Stimulated activated CD4-positive, alpha-beta T cell treated with anti-CD3 and anti-CD28 coated beads, Interleukin-2, amount 100 ng/mL, for 48 hours (primary cell): ENCODE data around the gene PBX3.

Experiments used
- DNase-seq, 2 donors: peaks; one replicate each; pipeline ENCODE4 v3.0.0-alpha.2; 2020

Gene PBX3

DNA sequence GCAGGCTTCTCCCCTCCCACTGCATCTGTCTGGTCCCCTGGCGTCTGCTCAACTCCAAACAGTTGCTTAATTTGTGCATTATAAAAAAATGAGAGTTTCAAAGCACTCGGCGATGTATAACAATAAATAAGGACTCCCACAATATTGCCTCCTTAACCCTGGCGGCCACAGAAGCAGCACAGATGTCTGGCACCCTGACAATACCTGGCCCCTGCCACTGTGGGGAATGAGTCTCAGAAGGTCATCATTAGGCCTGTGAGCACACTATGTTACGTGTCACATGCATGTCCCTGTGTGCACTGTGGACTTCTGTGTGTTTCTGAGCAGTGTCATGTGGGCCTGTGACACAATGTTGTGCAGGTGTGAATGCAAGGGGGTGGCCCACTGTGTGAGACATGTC, 236.5 kb downstream of the PBX3 start:
- no peak for DNase-seq

- DNase-seq, result no peak
Observed at GRCh38 chr9:125984461-125984860, 237.3 kb downstream of the PBX3 start.

- no peak for DNase-seq
Observed at GRCh38 chr9:125985142-125985997, 238.2 kb downstream of the PBX3 start.

DNA sequence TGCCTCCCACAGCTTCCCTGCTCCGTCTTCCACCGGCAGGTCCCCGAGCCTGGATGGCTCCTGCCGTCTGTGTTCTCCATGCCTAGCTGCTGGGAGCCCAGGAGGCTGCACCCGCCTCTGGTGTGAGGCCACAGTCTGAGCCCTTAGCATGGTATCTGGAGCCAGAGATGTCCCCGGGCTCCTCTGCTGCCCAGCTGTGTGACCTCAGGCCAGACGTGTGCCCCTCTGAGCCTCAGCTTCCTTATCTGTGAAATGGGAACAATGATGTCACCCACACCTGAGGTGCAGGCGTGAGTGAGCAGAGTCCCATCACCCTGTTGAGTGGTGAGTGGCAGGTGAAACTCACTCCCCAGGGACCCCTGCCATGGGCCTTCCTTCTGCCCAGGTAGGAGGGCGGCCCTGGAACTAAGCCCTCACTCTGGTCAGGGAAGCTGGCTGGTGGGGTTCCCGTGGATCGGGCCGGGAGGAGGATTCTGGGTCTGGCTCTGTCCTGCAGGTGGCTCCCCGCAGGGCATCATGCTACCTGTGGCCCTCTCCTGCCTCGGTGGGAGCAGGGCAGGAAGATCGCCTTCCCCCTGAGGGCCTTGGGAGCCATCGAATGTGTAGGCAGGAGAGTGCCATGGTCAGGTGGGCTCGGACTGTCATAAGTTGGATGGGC, 239.0 kb downstream of the PBX3 start:
- no peak for DNase-seq

DNA sequence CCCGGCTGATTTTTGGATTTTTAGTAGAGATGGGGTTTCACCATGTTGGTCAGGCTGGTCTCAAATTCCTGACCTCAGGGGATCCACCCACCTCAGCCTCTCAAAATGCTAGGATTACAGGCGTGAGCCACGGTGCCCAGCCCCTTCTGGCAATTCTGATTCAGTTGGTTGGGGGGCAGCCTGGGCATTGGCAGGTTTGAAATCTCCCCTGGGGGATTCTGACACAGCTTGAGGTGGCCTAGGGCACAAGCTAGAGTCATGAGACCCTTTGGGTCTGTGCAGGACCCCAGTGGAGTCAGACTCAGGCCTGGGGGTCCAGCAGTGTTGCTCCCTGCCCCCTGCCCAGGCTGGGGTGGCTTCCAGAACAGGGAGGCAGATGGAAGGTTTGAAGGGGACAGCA, 239.8 kb downstream of the PBX3 start:
- DNase-seq, result no peak

GRCh38 chr9:125987420-125987819, 240.2 kb downstream of the PBX3 start:
- no peak for DNase-seq

GRCh38 chr9:125988479-125989050, 241.4 kb downstream of the PBX3 start:
- DNase-seq, result no peak

- no peak for DNase-seq
Observed at GRCh38 chr9:125989090-125989501, 241.9 kb downstream of the PBX3 start.

GRCh38 chr9:125989524-125990180, 242.5 kb downstream of the PBX3 start:
- DNase-seq, result no peak

DNA sequence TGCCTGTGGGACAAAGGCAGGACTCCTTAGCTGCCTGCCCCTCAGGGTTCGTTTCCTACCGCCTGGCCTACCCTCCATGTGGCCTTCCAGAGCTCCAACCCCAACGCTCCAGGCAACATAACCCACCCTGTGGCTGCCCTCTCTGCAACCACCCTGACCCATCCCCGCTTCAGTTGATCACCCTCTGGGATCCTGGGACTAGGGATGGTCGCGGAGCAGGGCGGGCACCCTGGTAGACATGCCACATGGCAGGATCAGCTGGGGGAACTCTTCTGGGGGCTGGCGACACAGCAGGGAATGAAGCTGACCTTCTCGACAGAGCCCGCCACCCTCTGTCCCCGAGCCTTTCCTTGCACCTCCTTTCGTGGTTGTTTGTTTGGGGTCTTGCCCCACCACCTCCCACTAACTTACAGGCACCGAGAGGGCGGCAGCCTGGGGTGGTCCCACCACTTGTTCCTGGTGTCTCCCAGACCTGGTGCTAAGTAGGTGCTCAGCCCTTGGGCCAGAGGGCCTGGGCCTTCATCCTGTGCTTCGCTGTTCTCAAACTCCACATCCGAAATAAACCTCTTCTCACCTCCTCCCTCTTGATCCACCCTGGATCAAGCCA, 243.1 kb downstream of the PBX3 start:
- no peak for DNase-seq

DNA sequence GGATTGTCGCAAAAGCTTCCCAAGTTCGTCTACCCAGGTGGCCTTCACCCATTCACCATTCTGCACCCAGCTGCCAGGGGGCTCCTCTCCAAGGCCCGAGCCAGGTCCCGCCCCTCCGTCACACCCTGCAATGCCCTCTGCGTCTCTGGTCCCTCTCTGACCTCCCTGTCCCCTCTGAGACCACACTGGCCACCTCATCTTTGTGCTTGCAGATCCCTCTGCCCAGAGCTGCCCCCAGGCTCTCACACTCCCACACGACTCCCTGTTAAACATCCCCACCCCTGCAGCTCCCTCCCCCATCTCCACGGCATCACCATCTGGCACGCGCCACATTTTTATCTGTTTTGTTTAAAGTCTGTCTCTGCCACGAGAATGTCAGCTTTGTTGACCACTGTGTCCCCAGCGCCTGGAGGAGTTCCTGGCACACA, 243.6 kb downstream of the PBX3 start:
- no peak for DNase-seq

- no peak for DNase-seq
Observed at GRCh38 chr9:125991886-125992529, 244.8 kb downstream of the PBX3 start.

DNA sequence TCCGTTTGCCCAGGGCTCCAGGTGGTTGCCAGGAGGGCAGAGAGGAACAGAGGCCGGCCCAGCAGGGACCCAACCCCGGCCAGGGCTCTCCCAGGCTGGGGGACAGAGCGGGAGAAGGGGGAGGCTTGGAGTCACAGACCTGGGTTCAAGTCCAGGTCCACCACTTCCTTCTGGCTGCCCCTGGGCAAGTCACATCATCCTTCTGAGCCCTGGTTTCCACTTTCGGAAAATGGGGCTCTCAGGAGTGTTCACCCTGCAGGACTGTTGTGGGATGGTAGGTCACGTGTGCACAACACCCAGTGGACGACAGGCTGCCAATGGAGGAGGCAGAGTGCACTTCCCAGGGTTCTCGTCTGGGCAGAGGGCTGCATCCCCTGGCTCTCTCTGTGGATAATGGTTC, 245.4 kb downstream of the PBX3 start:
- DNase-seq, result no peak

- DNase-seq, result no peak
Observed at GRCh38 chr9:125993466-125993865, 246.3 kb downstream of the PBX3 start.

DNA sequence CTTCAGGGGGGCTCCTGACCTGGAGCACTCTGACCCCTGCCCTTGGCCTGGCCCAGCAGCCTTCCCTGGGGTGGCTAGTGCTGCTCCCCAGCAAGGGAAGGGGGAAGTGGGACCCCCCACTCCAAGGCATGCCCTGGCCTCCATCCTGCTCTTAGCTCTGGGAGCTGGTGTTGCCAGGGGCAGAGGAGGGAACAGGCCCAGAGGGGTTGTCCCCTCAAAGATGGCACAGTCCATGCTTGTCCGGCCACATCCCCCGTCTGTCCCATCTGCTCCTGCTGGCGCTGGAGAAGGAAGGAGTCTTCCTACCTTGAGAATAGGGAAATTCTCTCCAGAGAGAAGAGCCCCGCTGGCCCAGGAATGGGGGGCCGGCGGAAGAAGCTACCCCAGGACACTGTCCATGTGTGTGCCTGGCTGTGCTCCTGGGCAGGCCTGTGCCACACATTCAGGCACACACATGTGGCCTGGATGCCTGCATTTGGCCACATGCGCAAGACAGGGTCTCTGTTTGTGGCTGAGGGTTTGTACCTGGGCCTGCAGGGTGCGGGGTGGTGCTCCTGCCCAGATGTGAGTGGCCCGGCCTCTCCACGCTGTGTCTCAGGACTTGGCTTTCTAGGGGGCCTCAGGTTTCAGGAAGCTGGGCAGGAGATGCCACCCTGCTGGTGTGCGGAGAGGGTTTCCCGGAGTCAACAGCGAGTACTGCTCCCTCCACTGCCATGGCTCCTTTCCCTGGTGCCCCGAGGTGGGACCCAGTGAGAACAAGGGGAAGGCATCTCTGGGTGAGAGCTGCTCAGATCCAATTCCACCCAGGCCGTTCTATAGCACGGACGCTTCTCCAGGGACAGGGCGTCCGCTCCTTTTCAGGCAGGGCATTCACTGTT, 247.1 kb downstream of the PBX3 start:
- DNase-seq, result no peak

- DNase-seq, result no peak
Observed at GRCh38 chr9:125995006-125995405, 247.8 kb downstream of the PBX3 start.

DNA sequence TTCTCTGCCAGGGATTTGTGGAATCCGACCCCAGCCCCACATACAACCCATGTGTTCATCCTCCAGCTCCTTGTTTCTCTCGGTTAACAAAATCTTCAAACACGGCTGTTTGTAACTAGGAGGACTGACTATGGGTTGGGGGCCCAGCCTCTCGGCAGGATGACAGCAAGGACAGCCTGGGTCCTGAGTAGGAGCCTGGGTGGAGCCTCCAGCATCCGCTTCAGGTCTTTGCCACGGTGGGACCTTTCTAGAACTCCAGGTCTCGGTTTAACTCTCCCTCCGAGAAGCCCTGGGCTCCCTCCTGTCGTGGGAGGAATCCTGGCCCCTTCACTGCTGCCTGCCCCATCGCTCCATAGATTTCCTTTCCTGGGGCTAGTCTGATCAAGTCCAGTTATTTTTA, 248.5 kb downstream of the PBX3 start:
- DNase-seq, result no peak

DNA sequence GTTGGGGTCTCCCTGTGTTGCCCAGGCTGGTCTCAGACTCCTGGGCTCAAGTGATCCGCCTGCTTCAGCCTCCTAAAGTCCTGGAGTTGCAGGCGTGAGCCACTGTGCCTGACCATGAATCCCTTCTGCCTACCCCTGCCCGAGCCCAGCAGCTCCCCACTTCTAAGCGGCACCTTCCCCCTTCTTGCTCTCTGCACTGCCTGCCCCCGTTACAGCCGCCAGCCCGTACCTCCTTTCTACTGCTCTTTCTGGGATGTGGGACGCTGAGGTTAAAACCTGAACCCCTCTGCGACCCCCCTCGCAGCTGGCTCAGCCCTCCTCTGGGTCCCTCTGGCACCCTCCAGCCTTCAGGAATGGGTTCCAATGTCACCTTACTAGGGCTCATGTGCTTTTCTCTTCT, 249.6 kb downstream of the PBX3 start:
- DNase-seq, result no peak

DNA sequence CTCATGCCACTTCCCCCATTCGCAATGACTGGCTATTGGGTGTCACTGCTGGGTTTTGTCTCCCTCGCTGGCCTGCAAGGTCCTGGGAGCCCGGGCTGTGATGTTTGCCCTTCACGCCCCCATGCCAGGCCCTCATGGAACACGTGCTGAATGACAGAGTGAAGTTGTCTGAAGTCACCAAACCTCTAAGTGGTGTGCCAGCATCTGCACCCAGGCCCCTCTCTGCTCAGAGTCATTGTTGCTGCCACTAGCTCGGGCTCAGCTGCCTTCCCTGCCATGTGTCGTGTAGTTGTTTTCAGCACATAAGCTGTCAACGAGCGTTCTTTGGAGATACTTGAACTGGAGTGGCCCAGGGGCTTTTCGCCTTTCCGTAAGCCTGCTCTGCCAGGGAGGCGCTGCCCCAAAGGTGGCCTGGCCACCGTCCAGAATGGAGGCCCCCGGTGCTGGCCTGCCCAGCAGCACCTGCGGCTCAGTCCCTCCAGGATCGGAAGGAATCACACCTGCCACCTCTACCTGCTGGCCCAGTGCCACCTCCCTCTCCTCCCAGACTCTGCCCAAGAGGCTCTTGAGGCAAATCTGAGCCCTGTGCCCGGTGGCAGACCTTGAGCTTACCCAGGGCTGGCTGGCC, 250.1 kb downstream of the PBX3 start:
- DNase-seq, result no peak

DNA sequence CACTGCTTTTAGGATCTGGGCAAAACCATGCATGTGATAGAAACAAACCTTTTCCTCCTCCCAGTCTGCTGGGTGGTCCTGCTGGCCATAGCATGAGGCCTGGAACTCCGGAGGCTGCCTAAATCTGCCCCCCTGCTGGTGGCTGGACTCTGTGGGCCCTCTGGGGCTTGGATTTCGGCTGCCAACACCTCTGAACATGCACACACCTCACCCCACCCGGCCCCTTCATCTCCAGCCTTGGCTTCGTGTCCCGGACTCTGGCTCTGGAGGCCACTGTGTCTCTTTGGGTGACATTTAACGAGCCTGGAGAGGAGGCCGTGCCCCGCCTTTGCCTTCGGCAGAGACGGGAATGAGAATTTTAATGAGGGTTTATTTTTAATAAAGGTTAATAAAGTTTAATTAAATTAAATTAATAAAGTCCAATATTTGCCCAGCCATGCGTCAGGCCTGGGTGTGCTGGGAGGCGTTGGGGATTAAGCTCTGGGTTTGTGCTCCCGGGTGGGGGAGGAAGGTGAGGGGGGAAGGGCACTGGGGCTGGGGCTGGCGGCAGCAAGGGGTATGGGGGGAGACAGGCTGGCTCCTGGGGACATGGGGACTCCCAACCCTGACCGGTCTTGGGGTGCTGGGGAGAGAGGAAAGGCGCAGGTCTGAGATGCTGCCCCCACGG, 251.8 kb downstream of the PBX3 start:
- no peak for DNase-seq

DNA sequence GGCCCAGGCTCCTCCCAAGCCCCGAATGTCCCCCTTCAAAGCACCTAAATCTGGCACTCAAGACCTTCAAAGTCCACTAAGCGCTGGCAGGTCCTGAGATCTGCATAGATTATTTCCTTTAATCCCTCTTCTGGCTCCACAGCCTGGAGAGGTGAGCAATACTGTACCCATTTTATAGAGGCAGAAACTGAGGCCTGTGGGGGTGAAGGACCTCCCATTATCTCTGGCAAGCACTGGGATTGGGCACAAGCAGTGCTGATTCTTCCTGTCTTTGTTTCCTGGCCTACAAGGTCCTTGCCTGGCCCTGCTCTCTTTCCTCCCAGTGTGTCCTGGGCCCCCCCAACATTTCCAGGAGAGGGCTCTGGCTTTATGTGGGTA, 252.3 kb downstream of the PBX3 start:
- no peak for DNase-seq
